GM19240 (cell line): ENCODE measurements around the gene STRIP1.
"Not testable (repeated sequence)": the region's sequence is repeated elsewhere in the genome, so short reads cannot be mapped to it uniquely, and the experiment has no call there.

Experiments
- DNase-seq: peaks from one replicate; pipeline ENCODE4 v3.0.0; 2011; ENCODE audit warnings: low spot score; ENCODE audit not compliant: insufficient read length

The STRIP1 gene

DNA sequence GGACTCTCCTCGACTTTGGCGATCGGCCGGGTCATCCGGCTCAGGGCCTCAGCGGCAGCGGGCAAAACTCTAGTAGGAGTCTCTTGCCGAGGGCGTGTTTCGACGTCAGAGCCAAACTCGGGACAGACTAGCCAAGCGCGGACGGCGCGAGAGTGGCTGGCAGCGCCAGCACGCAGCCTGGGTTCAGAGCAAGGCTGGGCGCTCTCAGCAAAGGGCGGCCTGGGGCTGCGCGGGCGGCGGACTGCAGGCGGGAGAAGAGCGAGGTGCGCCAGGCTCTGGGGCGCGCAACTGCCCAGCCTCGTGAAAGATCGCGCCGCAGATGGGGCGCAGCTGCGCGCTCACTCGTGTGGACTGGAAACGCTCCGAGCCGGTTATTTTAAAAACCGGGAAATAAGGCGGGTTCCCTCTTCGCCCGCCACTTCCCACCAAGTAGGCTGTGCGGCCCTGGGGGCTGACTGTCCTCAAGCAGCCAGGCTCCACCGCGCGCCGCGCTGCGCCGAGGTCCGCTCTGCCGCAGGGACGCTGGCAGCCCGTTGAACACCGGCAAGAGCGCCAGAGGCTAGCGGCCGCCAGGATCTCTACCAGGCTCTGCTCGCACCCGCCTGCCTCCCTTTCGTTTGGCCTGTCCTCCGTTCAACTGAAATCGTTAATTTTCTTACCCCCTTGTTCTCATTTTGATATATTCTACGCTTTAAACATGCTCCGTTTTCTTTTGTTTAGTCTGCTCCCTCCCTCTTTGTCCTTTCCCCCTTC, 33.6 kb downstream of the STRIP1 start:
- no peak for DNase-seq

DNA sequence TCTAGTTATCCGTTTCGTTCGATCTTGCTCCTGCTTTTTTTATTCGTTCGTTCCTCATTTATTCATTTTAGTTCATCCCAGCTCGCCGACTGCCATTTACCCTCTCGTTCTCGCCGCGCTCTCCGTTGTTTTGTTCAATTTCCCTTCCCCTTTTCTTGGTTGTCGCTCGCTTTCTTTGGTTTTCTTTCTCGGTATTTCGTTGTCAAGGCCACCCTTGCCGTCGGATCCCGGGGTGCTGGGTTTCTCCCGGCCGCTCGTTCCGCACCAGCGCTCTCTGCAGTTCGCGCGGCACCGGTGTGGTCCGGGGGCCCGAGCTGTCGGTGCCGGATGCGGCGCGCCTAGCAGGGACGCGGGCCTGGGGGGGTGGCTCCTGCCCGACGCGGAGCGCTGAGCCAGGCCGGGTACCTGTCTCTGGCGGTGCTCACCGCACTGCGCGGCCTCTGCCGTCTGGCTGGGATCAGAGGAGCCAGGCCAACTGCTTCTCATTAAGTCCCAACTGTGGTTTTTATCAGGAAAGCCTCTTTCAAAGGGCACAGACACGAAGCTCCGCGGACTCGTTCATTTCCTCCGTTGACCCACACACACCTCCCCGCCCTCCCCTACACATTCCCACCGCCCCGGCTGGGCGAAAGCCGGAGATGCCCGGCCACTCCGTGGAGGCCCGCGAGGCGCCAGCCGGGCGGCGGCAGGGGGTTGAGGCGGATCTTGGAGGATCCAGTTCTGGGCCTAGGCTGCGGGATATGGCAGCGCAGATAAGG, 34.4 kb downstream of the STRIP1 start:
- DNase-seq = no peak

DNA sequence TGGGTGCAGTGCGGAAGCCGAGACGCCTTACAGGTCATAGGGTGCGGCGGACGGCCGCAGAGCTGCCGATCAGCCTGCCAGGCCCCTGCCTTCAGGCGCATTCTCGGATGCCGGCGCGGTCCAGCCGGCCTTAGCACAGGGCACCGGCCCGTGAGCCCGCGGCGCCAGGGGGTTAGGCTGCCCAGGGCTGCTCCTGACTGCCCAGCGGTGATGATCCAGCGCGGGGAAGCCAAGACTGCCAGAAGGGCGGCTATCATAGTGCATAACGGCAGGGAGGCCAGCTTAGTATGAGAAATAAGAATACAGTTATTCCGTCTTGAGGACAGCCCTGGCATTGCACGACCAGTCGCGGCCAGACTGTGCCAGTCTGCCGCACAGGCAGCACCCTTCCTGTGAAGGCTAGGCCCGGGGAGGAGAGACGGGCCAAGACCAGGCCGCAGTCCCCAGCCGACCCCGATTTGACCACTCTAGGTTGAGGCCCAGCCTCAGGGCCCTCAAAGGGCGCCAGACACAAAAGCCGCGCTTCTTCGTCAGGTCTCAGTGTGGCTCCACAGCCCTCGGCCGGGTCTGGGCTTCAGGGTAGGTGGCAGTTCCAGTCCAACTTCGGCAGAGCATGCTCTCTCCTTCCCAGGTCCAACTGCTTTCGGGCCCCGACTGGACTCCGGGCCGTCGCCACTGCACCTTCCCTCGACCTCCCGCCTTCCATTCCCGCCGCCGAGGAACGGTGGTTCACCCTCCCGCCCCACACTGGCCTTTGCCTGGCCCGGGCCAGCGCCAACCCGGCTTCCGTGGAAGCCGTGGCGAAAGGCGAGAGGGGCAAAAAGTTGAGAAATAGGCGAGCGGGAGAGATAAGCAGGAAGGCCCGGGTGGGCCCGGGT, 35.2 kb downstream of the STRIP1 start:
- DNase-seq = no peak

DNA sequence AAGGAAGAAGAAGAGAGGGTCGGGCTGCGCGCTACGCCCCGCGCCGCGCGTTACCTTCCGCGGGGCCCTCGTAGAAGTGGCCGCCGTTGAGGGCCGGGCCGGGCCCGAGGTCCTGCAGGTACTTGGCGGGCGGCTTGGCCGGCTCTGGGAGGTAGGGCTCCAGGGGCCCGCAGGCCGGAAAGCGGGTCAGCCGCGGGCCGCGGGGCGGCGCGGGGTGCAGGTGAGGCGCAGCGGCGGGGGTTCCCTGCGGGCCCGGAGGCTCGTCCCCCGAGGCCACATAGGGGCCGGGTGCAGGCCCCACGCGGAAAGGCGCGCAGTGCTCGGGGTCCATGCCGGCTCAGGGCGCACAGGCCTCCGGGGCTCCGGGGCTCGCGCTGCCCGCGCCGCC, 35.9 kb downstream of the STRIP1 start:
- DNase-seq = no peak

DNA sequence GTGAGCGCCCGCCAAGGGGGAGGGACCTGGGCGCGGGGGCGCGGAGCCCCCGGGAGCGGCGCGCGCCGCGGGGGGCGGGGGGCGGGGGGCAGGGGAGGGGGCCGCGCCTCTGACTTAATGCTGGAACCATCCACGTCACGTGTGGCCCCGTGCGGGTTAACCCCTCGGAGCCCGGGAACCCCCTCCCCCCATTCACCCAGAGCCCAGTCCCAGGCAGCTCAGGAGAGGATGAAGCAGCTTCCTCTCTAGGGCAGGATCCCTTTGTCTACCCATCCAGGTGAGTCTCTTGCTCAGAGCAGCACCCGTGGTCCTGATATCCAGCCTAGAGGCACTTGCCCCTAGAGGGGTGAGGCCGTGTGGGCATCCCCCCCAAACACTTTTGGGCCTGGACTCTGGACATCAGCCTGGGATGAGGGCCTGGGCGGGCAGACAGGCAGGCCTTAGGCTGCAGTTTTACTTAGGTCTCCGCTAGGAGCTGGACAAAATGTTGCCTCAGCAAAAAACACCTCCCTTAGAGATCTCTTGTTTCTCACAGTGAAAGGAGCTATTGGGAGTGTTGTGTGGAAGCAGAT, 36.3 kb downstream of the STRIP1 start, which contains the start of gene ALX3:
Gene ALX3 (minus strand): TSS at position 2 of the 572 bp plus-strand sequence. CDS start 60 bp downstream, outside the sequence.
- DNase-seq = no peak

DNA sequence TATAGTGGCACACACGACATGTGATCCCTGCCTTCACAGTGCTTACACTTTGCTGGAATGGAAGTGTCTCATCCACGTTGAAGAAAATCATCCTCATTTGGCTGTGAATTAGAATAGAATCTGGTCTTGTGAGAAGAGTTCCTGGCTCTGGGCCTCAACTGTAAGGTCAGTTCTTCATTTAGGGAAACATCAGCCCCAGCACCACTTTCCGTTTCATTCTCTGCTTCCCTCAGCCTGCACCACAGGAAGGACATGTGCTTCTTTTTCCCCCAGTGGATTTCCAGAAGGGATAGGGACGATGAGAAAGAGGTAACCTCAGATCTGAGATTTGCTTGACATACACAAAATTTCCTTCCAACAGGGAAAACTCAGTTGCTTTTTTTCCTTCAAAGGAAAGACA, 39.7 kb downstream of the STRIP1 start:
- no peak for DNase-seq

DNA sequence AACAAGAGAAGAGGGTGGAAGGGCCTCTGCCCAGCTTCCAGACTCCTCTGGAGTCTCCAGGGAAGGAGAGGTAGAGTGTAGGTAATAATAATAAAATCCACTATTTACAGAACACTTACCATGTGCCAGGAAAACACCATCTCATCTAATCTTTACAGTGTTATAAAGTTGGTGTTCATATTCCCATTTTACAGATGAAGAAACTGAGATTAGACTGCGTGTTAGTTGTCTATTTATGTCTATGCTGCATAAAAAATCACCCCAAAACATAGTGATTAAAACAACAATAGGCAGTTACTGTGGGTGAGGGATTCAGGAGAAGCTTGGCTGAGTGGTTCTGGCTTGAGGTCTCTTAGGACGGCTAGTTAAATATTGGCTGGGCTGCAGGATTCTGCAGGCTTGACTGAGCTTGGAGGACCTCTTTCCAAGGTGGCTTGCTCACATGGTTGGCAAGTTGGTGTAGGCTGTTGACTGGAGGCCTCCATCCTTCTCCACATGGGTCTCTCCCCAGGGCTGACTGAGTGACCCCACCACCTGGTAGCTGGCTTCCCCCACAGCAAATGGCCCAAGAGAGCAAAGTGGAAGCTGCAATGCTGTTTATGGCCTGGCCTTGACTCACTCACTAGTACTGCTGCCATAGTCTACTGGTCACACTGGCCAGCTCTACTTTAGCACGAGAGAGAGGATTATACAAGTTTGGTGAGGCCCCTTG, 42.5 kb downstream of the STRIP1 start:
- DNase-seq = no peak

DNA sequence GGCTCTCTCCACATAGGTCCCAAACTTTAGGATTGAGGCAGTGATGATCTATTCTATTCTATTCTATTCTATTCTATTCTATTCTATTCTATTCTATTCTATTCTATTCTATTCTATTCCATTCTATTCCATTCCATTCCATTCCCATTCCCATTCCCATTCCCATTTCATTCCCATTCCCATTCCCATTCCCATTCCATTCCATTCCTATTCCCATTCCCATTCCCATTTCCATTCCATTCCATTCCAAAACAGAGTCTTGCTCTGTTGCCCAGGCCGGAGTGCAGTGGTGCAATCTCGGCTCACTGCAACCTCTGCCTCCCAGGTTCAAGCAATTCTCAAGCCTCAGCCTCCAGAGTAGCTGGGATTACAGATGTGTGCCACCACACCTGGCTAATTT, 45.6 kb downstream of the STRIP1 start:
- not testable (repeated sequence) for DNase-seq

DNA sequence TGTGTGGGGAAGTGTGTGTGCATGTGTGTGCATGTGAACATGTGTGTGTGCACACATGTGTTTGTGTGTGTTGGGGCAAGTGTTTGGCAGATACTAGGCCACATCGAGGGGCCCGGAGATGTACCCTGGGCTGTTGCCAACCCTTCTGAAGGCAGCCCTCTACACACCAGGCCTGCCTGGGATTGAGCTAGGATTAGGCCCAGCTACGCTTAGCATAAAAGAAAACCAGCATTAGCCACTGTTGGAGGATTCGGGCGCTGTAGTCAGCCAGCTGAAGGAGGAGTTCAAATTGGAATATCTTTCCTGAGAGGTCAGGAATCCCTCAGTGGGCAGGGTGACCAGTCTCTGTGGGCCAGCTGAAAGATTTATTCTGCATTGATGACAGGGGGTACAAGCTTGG, 46.6 kb downstream of the STRIP1 start:
- no peak for DNase-seq

DNA sequence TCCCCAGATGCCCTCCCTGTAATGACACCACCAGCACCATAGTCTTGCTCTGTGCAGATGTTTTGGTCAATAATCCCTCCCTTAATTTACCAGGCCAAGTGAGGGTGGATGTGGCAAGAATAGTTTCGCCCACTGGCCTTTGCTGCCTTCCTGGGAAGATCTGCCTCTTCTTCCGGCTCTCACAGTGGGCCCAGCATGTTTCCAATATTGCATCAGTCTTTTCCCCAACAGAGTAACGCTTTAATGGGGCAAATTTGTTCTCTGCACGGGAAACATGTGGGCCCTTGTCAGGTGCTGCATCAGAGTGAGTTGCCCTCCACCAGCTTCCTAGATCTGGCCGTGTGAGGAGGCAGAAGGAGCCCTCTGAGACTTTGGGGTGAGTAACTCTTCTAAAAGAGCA, 48.1 kb downstream of the STRIP1 start:
- DNase-seq = no peak

DNA sequence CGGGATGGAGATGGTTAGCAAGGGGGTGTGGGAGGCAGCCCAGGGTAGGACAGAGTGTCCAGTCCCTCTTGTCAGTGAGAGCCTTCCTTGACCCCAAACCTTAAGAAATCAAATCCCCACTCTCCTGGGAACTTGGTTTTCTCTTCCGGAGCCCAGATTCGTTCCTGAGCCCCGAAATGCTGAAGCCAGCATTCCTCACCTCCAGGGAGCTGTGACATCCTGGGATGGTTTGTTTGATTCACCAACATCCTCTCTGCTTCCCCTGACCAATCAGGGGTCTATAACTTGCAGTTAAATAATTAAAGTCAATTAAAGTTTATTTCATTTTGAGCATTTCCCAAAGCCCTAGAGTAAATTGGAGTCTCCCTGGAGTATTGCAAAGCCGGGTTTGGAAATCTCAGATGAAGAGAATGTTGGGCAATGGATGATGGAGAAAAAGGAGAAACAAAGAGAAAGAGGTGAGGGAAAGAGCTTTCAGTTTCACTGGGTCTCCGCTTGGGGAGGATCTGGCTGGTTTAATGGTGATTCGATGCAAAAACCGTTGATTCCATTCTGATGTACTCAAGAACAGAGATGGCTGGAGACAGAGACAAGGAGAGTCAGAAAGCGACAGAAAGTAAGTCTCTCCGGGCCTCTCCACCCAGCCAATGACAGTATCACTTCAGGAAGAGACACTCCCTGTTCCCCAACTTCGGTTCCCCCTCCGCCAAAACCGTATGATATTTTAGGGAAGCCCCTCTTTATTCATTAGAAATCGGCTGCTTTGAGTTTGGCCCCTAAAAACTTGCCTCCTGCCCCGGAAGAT, 48.8 kb downstream of the STRIP1 start:
- DNase-seq = no peak

DNA sequence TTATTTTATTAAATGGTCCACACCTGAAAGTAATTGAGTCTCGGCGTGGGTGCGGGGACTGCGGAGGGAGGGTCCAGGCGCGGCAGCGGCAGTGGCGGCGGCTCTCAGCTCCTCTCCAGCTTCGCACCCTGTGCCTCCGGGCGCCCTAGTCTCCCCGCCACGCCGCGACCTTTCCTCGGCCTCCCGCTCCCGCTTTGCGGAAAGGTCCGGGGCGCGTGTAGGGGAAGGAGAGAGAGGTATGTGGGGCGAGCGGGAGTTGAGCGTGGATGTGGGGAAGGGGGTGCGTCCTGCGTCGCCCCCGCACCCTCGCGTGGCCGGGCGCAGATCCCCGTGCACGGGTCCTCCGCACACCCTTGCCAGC, 49.4 kb downstream of the STRIP1 start:
- DNase-seq = no peak

DNA sequence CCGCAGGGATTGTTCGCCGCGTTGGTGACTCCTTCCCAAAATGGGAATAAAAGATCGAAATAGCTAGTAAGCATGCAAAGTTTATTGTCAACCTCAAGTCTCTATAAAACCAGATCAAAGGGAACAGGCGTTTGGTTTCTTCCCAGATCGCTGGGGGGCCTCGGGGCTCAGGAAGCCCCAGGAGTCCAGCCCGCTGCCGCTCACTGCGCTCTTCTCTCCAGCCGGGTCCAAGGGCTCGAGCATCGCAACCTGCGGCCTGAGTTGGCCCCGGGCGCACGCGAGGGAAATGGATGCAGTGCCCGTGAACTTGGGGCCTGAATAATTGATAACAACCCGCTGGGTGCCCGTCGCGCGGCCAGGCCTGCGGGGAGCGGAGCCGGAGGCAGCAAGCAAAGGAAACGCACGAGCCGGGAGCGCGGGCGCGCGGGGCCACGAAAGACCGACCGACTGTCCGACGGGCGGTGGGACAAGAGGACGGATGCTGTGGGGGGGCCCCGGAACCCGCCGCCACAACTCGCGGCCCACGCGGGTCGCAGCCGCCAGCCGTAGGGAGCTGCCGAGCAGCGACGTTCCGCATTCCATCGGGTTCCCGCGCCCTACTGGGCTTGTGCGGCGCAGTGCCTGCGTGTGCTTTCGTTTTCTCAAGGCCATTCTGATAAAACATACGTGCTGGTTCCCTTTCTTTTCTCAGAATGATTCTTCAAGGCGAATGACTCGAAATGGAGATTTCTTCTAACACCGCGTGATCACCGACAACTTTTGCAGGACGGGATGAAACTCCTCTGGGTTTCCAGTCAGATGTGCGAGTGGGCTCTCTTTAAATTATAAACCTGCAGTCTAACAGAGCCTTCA, 50.0 kb downstream of the STRIP1 start:
- DNase-seq = peak; percentile 38

DNA sequence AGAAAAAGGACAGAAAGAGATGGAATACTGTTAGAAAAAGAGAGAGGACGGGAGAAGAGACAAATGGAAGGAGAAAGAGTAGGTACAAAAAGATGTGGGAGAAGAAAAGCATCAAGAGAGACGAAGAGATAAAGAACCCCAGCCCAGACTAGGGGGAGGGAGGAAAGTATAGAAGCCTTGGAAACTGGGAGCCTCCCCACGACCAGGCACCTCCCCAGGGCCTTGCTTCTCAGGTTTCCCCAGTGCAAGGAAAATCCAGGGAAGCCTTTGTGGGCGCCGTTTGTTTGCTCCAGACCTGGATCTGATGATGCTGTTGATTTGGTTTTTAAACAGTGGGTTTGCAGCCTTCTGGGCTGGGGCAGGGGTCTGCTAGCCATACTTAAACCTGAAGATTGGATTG, 51.2 kb downstream of the STRIP1 start:
- DNase-seq = no peak

DNA sequence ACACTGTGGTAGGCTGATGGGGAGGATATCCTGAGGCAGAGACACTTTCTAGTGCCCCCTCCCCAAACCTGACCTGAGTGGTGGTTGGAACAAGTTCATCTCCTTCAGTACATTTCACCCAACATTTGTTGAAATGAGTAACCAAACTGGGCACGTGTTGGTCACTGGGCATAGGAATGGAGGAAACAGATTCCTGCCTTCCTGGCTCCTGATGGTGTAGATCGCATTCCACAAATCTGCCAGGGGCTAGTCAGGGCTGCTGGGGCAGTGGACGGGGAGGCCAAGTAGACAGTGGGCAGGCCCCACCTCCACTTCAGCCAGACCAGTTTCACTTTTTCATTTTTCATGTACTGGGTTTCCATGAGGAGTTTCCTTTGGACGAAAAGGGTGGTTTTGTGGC, 52.5 kb downstream of the STRIP1 start:
- DNase-seq = no peak

DNA sequence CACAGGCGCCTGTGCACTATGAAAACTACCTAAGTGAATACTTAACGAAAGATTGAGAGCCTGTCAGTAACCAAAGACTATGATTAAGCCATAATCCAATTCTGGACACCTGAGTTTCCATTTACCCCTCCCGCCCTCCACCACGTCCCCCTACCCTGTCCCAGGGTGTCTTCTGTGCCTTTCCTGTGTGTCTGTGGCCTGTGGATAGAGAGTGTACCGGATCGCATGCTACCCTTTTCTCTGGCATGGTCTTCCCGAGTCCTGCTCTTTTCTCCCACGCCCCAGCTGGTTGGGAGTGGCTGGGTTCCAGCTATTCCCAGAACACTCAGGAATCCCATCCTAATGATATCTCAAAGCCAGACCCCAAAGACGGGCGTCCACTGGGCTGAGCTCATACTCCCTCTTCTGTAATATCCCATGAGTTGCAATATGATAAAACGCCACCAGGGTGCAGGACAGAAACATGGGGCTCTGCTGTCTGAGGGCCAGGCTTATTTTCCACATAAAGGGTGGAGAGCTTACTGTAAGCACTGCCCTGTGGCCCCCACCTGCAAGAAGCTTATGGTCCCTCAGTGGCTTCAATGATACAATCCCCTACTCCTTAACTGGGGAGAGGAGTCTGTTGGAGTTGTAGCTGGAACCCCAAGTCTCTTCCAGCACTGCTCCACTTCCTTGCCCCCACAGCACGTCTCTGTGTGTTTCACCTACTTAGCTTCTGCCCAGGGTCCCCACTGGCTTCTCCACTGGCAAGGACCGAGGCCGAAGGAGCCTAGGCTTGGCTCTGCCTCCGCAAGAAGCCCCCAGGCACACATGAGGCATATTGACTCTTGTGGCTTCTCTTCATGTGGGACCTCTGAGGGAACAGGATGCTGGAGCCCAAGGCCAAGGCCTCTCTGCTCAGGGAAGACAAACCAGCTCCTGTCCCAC, 53.7 kb downstream of the STRIP1 start:
- peak; percentile 74 for DNase-seq

DNA sequence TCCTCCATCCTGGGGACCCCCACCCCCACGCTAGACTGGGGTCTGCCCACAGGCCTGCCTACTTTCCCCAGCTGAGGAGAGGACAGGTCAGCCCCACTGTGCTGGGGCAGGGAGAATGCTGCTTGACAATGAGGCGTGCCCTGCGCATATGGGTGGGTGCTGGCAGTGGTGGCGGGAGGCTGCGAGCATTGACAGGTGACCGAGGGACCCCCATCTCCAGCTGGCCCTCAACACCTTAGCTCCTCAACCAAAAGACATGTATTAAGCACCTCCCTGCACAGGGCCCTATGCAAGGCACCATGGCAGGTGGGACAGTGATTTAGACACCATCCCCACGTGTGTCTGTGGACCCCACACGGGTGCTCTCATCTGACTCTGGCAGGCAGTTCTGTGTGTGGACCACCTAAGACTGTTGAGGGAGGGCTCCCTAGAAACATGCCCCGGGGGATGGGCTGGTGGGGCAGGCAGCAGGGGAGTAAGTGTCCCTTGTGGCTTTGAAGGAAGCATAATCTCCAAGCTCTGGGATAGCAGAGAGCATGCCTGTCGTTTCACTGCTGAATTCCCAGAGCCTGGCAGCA, 54.4 kb downstream of the STRIP1 start:
- DNase-seq = no peak
